Measurements from ENCODE around the gene LDAF1.

- TF ChIP-seq CTCF (IDR thresholded peaks at IDR 0.05) (no peak), POLR2AphosphoS5 (IDR thresholded peaks at IDR 0.05; ENCODE audit: insufficient read depth in 1 of 2, low read depth in 1 of 2) (no peak), POLR2A (IDR thresholded peaks at IDR 0.05) (no peak)
Observed at GRCh38 chr16:21161211-21161610, 2.7 kb downstream of the LDAF1 start.

Measured in vagina (tissue), 2 donors.